ENCODE data around the gene GARIN1A.

DNA sequence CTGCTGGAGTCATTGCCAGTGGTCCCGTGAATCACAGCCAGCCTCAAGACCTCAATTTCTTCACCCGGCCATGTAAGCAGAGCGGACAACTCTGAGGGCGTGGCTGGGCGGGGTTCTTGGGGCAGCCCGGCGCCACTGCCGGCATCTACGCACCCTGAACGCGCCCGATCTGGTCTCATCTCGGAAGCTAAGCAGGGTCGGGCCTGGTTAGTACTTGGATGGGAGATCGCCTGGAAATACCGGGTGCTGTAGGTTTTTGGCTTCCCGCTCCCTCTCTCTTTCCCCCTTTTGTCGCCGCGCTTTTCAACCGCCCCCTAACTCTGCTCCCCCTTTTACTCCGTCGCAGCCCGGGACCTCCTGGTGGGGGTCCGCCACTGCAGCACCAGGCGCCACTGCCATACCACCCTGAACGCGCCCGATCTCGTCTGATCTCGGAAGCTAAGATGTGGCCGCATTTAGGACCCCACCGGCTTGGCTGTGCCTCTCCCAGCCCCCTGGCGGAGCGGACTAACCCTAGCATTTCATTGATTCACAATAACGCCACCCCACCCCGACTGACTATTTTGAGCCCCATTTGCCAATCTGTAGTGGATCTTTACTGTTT, 25.3 kb downstream of the GARIN1A start:
- TF ChIP-seq, protein P1, sequence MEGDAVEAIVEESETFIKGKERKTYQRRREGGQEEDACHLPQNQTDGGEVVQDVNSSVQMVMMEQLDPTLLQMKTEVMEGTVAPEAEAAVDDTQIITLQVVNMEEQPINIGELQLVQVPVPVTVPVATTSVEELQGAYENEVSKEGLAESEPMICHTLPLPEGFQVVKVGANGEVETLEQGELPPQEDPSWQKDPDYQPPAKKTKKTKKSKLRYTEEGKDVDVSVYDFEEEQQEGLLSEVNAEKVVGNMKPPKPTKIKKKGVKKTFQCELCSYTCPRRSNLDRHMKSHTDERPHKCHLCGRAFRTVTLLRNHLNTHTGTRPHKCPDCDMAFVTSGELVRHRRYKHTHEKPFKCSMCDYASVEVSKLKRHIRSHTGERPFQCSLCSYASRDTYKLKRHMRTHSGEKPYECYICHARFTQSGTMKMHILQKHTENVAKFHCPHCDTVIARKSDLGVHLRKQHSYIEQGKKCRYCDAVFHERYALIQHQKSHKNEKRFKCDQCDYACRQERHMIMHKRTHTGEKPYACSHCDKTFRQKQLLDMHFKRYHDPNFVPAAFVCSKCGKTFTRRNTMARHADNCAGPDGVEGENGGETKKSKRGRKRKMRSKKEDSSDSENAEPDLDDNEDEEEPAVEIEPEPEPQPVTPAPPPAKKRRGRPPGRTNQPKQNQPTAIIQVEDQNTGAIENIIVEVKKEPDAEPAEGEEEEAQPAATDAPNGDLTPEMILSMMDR (conservative IDR thresholded peaks at IDR 0.05; ENCODE audit: low read length) = no peak
- TF ChIP-seq EZH2phosphoT487 (IDR thresholded peaks at IDR 0.05; ENCODE audit: borderline replicate concordance) = no peak
